Measurements from ENCODE around the gene HSPA12A. TPM values are rescaled to one million over a fixed set of nuclear protein-coding genes. Genes with fewer than 3 reads are reported as not detected.

Gene HSPA12A
- total RNA-seq, 4 donors from 2014 or later: 16.4 to 24.5 (median 22.2) TPM

DNA sequence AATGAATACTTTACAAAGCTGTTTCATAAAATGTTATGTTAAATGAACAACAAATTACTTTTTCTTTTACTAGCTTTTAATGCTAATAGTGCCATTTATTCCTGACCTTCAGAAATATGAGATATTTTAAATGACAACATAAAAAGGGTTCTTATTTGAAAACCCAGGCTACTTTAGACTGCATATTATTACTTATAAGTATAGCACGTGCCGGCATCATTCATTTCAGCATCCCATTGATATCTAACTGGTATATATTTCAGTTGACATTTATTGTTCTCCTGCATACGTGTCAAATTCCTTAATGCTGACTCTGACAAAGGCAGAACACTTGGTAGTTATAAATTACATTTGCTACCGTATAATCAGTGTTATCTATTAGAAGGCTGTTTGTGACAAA lies 86.3 kb downstream of the HSPA12A start:
- Histone ChIP-seq H3K9me3 (no peaks in the 10 kb centered on the region), H3K27ac (replicated peaks in 1 of 4) (no peak overlapping the region), H3K27me3 (peaks cover 0 to 9% (median 0%) of the 10 kb centered on the region in 4 donors), H3K4me3 (no peak overlapping the region), H3K4me1 (no peaks in the 10 kb centered on the region), H3K36me3 (no peaks in the 10 kb centered on the region)
- peak; percentile 29 for DNase-seq (ENCODE audit: extremely low spot score)
- TF ChIP-seq POLR2AphosphoS5 (IDR thresholded peaks at IDR 0.05) (no peak), EP300 (IDR thresholded peaks at IDR 0.05) (no peak), POLR2A (IDR thresholded peaks at IDR 0.05; ENCODE audit: low read depth) (no peak)
- TF ChIP-seq, protein P1, sequence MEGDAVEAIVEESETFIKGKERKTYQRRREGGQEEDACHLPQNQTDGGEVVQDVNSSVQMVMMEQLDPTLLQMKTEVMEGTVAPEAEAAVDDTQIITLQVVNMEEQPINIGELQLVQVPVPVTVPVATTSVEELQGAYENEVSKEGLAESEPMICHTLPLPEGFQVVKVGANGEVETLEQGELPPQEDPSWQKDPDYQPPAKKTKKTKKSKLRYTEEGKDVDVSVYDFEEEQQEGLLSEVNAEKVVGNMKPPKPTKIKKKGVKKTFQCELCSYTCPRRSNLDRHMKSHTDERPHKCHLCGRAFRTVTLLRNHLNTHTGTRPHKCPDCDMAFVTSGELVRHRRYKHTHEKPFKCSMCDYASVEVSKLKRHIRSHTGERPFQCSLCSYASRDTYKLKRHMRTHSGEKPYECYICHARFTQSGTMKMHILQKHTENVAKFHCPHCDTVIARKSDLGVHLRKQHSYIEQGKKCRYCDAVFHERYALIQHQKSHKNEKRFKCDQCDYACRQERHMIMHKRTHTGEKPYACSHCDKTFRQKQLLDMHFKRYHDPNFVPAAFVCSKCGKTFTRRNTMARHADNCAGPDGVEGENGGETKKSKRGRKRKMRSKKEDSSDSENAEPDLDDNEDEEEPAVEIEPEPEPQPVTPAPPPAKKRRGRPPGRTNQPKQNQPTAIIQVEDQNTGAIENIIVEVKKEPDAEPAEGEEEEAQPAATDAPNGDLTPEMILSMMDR (IDR thresholded peaks at IDR 0.05): no peak
- intact Hi-C loops (cut with DNase I): no loop called here
- 87% methylated on average over 4 of the region's 4 CpGs for WGBS

DNA sequence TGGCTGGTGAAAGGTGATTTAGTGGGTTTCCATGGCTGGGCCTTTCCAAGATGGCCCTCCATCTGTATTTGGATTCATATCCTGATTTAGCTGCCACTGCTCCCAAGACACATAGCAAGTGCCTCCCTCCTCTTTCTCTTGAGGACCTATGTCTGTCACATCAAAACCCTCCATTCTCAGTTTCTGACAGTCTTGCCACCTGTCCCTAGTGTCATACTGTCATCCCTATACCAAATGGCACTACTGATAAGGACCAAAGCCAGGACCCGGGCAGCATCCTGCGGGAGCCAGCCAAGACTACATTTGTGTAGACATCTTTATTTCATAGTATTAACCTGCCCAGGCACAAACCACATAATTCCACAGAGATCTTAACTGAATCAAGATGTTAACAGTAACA lies 86.8 kb downstream of the HSPA12A start:
- Histone ChIP-seq H3K27me3 (peaks cover 0 to 9% (median 0%) of the 10 kb centered on the region in 4 donors), H3K4me3 (no peak overlapping the region), H3K4me1 (no peaks in the 10 kb centered on the region), H3K9me3 (no peaks in the 10 kb centered on the region), H3K27ac (replicated peaks in 1 of 4) (no peak overlapping the region), H3K36me3 (no peaks in the 10 kb centered on the region)
- intact Hi-C loops (cut with DNase I): no loop called here
- 92% methylated on average over 2 of the region's 2 CpGs for WGBS
- TF ChIP-seq EP300 (IDR thresholded peaks at IDR 0.05) (no peak), POLR2A (IDR thresholded peaks at IDR 0.05; ENCODE audit: low read depth) (no peak), POLR2AphosphoS5 (IDR thresholded peaks at IDR 0.05) (no peak)
- TF ChIP-seq, protein P1 (IDR thresholded peaks at IDR 0.05): no peak
- peak; percentile 79 for DNase-seq (ENCODE audit: extremely low spot score)

GRCh38 chr10:116654816-116655215 lies 87.5 kb downstream of the HSPA12A start:
- intact Hi-C loops (cut with DNase I): no loop called here
- Histone ChIP-seq H3K4me1 (no peaks in the 10 kb centered on the region), H3K27me3 (peaks cover 0 to 9% (median 0%) of the 10 kb centered on the region in 4 donors), H3K4me3 (no peak overlapping the region), H3K9me3 (peaks cover 0 to 4% (median 0%) of the 10 kb centered on the region in 4 donors), H3K36me3 (no peaks in the 10 kb centered on the region), H3K27ac (replicated peaks in 1 of 4) (no peak overlapping the region)
- 40% methylated on average over 3 of the region's 4 CpGs for WGBS
- peak; percentile 55 for DNase-seq (ENCODE audit: extremely low spot score)
- TF ChIP-seq POLR2AphosphoS5 (IDR thresholded peaks at IDR 0.05): no peak
- TF ChIP-seq, protein P1 (IDR thresholded peaks at IDR 0.05): peak in 1 of 3 experiments; percentile 4

DNA sequence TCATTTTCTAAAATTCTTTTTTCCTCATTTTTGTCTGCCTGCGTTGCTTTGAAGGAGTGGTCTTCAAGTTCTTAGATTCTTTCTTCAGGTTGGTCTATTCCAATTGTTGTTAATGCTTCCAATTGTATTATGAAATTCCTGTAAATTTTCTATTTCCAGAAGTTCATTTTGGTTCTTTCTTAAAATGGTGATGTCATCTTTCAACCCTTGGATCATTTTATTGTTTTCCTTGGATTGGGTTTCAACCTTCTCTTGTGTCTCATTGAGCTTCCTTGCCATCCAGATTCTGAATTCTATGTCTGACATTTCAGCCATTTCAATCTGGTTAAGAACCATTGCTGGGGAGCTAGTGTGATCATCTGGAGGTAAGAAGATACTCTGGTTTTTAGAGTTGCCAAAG lies 88.5 kb downstream of the HSPA12A start:
- Histone ChIP-seq H3K9me3 (peaks cover 0 to 6% (median 0%) of the 10 kb centered on the region in 4 donors), H3K27ac (replicated peaks in 1 of 4) (no peak overlapping the region), H3K4me1 (no peaks in the 10 kb centered on the region), H3K4me3 (no peak overlapping the region), H3K36me3 (no peaks in the 10 kb centered on the region), H3K27me3 (peaks cover 0 to 9% (median 0%) of the 10 kb centered on the region in 4 donors)
- DNase-seq (ENCODE audit: extremely low spot score): peak; percentile 8
- WGBS: 95% methylated on average over 1 of the region's 1 CpG
- intact Hi-C loops (cut with DNase I): no loop called here
- no peak for TF ChIP-seq POLR2AphosphoS5 (IDR thresholded peaks at IDR 0.05)
- no peak for TF ChIP-seq EP300 (IDR thresholded peaks at IDR 0.05)
- no peak for TF ChIP-seq POLR2A (IDR thresholded peaks at IDR 0.05; ENCODE audit: low read depth)
- TF ChIP-seq, protein P1 (IDR thresholded peaks at IDR 0.05): no peak

DNA sequence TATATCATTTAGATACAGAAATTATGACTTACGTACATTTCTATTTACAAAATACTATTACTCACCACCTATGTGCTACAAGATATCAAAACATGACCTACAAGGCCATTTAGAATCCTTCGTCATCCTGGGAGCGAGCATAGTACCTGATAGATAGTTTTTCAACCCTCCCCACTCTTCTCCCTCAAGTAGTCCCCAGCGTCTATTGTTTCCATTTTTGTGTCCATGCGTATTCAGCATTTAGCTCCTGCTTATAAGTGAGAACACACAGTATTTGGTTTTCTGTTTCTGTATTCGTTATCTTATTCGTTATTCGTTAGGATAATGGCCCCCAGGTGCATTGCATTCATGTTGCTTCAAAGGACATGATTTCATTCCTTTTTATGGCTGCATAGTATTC lies 93.5 kb downstream of the HSPA12A start:
- TF ChIP-seq POLR2AphosphoS5 (IDR thresholded peaks at IDR 0.05): no peak
- TF ChIP-seq POLR2A (IDR thresholded peaks at IDR 0.05; ENCODE audit: low read depth): no peak
- no peak for TF ChIP-seq EP300 (IDR thresholded peaks at IDR 0.05)
- TF ChIP-seq, protein P1 (IDR thresholded peaks at IDR 0.05): no peak
- WGBS: 84% methylated on average over 8 of the region's 8 CpGs

More for the DNA sequence above, 93.5 kb downstream of the HSPA12A start:
- Histone ChIP-seq H3K36me3 (no peaks in the 10 kb centered on the region), H3K27ac (replicated peaks in 1 of 4) (no peak overlapping the region), H3K4me1 (no peaks in the 10 kb centered on the region), H3K27me3 (peaks cover 0 to 6% (median 0%) of the 10 kb centered on the region in 4 donors), H3K4me3 (no peak overlapping the region), H3K9me3 (peaks cover 0 to 6% (median 0%) of the 10 kb centered on the region in 4 donors)
- DNase-seq (ENCODE audit: extremely low spot score): no peak
- intact Hi-C loops (cut with DNase I): no loop called here

All from esophagus muscularis mucosa (tissue), 4 donors.